HG03103 (cell line): ENCODE measurements around the gene ATP1A2.
"Not testable (repeated sequence)": the region's sequence is repeated elsewhere in the genome, so short reads cannot be mapped to it uniquely, and the experiment has no call there.

Experiments
- ATAC-seq: cut with Tn5 transposase; IDR thresholded peaks from one replicate; pipeline ENCODE4 v1.9.1; 2021; ENCODE audit warnings: low read depth; ENCODE audit not compliant: unreplicated experiment

The ATP1A2 gene

DNA sequence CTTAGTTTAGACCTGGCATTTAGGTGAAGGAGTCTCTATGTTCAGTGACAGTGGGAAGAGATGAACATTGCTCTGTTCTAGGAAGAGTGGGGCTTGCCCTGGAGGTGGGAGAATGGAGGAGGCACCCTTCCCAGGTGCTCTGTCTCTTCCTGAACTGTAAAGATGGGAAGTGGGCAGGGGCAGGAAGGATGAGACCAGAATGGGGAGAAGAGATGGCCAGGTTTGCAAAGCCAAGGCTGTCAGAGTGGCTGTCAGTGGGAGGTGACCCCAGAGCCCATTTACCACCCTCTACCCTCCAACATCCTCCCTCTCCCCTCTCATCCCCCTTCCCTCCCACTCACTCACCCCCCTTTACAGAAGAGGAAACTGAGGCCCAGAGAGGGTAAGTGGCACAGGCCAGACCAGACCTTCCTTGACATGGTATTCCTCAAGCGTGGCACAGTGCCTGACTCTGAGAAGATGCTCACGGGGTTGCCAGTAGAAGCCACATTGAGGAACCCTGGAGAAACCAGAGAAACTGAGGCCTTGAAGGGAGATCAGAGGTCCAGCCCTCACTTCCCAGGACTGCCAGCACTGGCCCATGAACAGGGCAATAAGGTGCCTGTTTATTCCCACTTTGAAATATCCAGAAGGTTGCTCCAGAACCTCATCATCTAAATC lies 15.7 kb upstream of the ATP1A2 start:
- no peak for ATAC-seq

- ATAC-seq, result peak; percentile 31
Measured at GRCh38 chr1:160101037-160101716, 14.4 kb upstream of the ATP1A2 start.

- no peak for ATAC-seq
Measured at GRCh38 chr1:160101717-160102522, 13.6 kb upstream of the ATP1A2 start.

- no peak for ATAC-seq
Measured at GRCh38 chr1:160103658-160104408, 11.7 kb upstream of the ATP1A2 start.

DNA sequence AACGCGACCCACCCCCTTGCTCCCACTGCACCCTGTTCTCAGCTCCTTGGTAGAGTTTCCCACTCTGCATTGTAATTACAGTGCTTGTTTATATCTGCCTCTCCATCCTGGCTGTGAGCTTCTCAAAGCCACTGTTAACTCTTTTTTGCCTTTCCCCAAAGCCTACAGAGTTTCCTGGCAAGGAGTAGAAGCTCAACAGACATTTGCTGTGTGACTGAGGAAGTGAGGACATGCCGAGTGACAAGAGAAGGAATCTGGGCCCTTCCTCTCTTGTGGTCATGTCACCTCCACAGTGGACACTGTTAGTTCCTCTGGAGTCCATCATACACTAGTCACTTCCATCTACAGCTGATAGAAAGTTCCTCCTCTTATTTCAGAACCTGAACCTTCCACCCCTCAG lies 11.1 kb upstream of the ATP1A2 start:
- no peak for ATAC-seq

DNA sequence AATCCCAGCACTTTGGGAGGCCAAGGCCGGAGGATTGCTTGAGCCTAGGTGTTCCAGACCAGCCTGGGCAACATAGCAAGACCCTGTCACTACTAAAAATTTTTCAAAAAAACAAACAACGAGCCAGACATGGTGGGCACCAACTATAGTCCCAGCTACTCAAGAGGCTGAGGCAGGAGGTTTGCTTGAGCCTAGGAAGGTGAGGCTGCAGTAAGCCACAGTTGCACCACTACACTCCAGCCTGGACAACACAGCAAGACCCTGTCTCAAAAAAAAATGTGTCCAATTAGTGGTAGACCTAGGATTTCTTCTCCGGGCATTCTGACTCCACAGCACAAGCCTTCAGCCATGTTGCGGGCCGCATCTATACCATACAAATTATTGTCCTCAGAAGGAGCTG lies 10.4 kb upstream of the ATP1A2 start:
- no peak for ATAC-seq

DNA sequence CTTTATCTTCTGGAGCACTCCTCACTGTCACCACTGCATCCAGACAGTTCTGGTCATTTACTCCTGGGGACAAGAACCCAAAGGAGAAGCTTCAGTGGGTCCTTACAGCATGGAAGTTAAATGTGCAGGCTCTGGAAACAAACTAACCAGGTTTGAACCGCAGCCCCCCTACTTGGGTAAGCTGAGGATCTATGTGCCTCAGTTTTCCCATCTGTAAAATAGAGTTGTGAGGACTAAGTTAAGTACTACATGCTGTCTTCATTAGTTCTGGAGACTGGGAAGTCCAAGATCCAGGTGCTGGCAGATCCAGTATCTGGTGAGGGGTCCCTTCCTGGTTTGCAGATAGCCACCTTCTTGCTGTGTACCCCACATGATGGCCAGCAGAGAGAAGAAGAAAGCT lies 8.0 kb upstream of the ATP1A2 start:
- no peak for ATAC-seq

- no peak for ATAC-seq
Measured at GRCh38 chr1:160108888-160109662, 6.5 kb upstream of the ATP1A2 start.

DNA sequence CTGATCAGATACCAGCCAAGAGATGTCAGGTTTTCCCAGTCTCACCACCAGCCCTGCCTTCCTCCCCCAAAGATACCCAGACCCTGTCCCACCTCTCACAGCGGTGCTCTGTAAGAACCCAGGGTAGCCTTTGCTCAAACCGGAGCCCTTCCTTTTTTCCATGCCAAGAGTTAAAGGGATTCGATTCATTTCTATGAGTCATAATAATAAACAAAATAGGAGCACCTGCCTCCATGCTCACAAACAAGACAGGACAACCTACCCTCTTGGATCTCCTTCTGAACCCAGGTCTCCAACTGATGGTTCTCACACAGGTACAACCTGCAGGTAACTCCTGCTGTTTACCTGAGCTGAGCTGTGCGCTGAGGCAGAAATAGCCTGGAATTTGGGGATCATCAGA lies 5.9 kb upstream of the ATP1A2 start:
- no peak for ATAC-seq

GRCh38 chr1:160111462-160111861 lies 4.1 kb upstream of the ATP1A2 start:
- not testable (repeated sequence) for ATAC-seq

GRCh38 chr1:160112357-160112756 lies 3.2 kb upstream of the ATP1A2 start:
- no peak for ATAC-seq

DNA sequence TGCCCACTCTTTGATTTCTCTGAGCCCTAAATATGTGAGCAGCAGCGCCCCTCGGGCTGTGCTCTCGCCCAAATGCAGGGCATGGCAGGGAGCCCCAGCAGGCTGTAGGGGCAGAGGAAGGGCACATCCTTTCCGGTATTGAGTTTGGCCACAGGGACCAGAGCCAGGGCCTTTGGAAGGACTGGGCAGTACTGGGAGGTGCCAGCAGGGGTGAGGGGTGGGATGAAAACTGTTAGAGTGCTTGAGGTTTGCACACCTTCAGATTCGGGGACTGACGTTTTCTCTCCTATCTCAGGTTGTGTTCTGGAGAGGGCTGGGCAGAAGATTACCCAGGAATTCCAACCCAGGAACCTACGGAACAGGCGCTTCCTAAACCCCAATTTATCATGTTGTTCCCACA lies 2.2 kb upstream of the ATP1A2 start:
- ATAC-seq, result no peak

GRCh38 chr1:160114085-160114484 lies 1.5 kb upstream of the ATP1A2 start:
- no peak for ATAC-seq

- no peak for ATAC-seq
Measured at GRCh38 chr1:160116283-160117147, 956 bp downstream of the ATP1A2 start.

DNA sequence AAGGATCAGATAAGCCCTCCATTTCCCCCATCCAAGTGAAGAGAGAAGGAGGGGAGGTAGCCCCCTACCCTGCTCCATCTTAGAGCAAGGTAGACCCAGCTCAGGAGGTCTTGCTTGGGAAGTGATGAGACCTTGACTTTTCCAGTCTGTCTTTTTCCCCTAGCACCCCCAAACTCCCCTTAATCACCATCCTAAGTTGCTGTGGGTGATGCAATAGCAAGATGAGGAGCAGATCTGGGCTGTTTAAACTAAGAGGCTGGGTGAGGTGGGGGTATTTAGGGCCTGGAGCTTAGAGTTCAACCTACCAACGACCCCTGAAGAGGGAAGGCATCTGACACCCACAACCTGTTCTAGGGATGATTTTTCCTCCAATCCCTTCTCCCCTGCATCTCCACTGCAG lies 1.7 kb downstream of the ATP1A2 start:
- ATAC-seq, result no peak

DNA sequence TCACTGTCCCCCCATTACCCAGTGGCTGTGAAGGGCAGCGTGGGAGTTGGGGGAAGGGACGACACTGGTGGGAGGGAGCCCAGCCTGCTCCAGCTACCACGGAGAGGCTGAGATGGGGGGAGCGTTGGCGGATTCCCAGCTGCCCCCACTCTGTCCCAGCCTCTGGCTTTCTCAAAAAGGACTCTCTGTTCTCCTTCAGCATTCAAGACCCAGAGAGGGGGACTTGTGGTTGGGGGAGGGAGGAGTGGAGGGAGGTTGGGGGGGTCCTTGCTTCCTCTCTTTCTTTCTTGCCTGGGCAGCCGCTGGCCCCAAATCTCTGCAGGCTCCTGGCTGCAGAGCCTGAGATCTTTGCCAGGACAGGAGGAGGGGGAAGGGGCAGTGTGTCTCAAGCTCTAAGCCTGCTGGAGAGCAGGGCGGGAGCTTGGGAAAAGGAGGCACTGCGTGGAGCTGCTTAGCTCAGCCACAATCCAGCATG lies 2.2 kb downstream of the ATP1A2 start:
- no peak for ATAC-seq

DNA sequence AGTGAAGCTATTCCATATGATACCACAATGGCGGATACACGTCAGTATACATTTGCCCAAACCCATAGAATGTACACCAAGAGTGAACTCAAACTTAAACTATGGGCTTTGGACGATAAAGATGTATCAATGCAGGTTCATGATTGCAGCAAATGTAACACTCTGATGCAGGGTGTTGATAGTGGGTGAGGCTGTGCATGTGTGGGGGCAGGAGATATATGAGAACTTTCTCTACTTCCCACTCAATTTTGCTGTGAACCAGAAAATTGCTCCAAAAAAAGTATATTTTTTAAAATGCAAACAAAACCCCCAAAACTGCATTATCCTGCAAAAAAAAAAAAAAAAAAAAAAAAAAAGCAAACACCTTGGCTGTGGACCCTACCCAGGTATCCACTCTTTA lies 3.4 kb downstream of the ATP1A2 start:
- ATAC-seq, result no peak

DNA sequence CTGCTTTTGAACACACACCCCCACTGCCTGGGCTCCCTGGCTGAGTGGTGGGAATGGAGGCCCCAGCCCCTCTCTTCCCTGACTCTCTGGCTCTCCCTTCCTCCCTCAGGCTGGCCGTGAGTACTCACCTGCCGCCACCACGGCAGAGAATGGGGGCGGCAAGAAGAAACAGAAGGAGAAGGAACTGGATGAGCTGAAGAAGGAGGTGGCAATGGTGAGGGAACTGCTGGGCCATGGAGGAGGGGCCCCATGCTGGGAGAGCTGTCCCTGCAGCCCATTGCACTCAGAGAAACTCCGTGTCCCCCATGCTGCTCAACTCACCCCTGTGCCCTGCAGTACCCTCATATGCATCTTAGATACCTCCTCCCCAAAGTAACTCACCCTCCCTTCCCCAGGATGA lies 5.2 kb downstream of the ATP1A2 start:
- no peak for ATAC-seq

DNA sequence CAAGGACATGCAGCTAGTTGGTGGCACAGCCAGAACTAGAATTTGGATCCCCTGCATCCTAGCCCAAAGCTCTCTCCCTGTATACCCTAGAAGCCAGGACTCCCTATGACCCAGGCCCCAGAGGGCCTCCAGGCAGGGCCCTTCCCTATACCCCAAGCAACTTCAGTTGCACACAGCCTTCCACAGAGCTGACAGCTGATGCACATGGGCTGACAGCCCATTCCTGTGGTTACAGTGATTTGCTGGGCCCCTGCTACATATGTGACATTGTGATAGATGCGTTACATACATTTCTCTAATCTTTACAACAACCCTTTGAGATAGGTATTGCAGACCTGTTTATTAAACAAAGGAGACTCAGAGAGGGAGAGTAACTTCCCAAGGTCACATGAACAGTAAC lies 5.8 kb downstream of the ATP1A2 start:
- no peak for ATAC-seq
